HepG2 (cell line): ENCODE data around the gene BIRC7. TPM values are rescaled to one million over a fixed set of nuclear protein-coding genes. Genes with fewer than 3 reads are reported as not detected.
A peak's percentile ranks its signal among the peaks of the same experiment; 100 is the strongest.

ENCODE experiments used
- ATF1 ChIP-seq: IDR thresholded peaks from 2 replicates; pipeline ENCODE4 v1.6.1; 2016; ENCODE audit warnings: mild to moderate bottlenecking, control low read depth
- KLF15 ChIP-seq: sonication (generic); formaldehyde crosslinking; IDR thresholded peaks from 2 replicates; pipeline ENCODE4 v1.8.1; 2023; ENCODE audit warnings: borderline replicate concordance, mild to moderate bottlenecking, inconsistent platforms, missing genetic modification reagents, mixed read lengths
- MBNL3 ChIP-seq: fragments of 250-450 bp; sonication (Bioruptor Pico); conservative IDR thresholded peaks from 2 replicates; pipeline ENCODE4 v1.8.0; 2022; ENCODE audit warnings: mild to moderate bottlenecking, inconsistent platforms
- RFX5 ChIP-seq: IDR thresholded peaks from 2 replicates; pipeline ENCODE4 v1.6.1; 2011; ENCODE audit warnings: low read depth, low read length, improper control_type of control experiment
- RNF2 ChIP-seq: fragments of 450-650 bp; conservative IDR thresholded peaks from 2 replicates; pipeline ENCODE4 v1.6.1; 2016; ENCODE audit warnings: low read depth
- TGIF2 ChIP-seq: IDR thresholded peaks from 2 replicates; pipeline ENCODE4 v1.6.1; 2016; ENCODE audit warnings: control low read depth, missing compliant biosample characterization
- ZC3H4 ChIP-seq: sonication (generic); formaldehyde crosslinking; IDR thresholded peaks from 2 replicates; pipeline ENCODE4 v1.4.0; 2020; ENCODE audit warnings: missing genetic modification reagents, borderline replicate concordance
- ZFP41 ChIP-seq: sonication (generic); formaldehyde crosslinking; IDR thresholded peaks from 2 replicates; pipeline ENCODE4 v1.4.0; 2020; ENCODE audit warnings: mild to moderate bottlenecking, missing genetic modification reagents, borderline replicate concordance
- ZNF382 ChIP-seq: sonication (generic); formaldehyde crosslinking; IDR thresholded peaks from 2 replicates; pipeline ENCODE4 v1.5.0; 2020; ENCODE audit warnings: missing genetic modification reagents, mild to moderate bottlenecking, borderline replicate concordance
- ZNF562 ChIP-seq: sonication (generic); formaldehyde crosslinking; IDR thresholded peaks from 2 replicates; pipeline ENCODE4 v1.8.0; 2022; ENCODE audit warnings: missing genetic modification reagents, borderline replicate concordance
- ZNF616 ChIP-seq: sonication (generic); formaldehyde crosslinking; IDR thresholded peaks from 2 replicates; pipeline ENCODE4 v1.5.0; 2020; ENCODE audit warnings: low read depth, mild to moderate bottlenecking, missing genetic modification reagents
- ZNF75D ChIP-seq: sonication (generic); formaldehyde crosslinking; IDR thresholded peaks from 2 replicates; pipeline ENCODE4 v1.8.1; 2023; ENCODE audit warnings: missing genetic modification reagents, mild to moderate bottlenecking, borderline replicate concordance
- ZSCAN25 ChIP-seq: sonication (generic); formaldehyde crosslinking; IDR thresholded peaks from 2 replicates; pipeline ENCODE4 v1.8.0; 2022; ENCODE audit warnings: mild to moderate bottlenecking, missing genetic modification reagents
- polyA plus RNA-seq, 8 experiments: library from polyadenylated mRNA; depleted of rRNA in 3 of 8; stranded (reverse) in 7 of 8; unstranded in 1 of 8; fragments of >200 nt; fragmentation: Illumina TruSeq in 4 of 8; extraction: Trizol in 4 of 8; gene quantifications; 2 replicates each; pipeline versions ENCODE4 v1.2.1 to v1.2.3, GENCODE V29; 2011 to 2016; ENCODE audit warnings: low read depth in 4 of 8, missing spikeins in 1 of 8, mixed read lengths in 1 of 8; ENCODE audit not compliant: insufficient read depth in 1 of 8
- total RNA-seq, 5 experiments: library from RNA; depleted of rRNA; stranded (reverse); fragments of >200 nt; fragmentation: Illumina TruSeq; extraction: Trizol; gene quantifications; 2 replicates each; pipeline ENCODE4 v1.2.3, GENCODE V29; 2016; ENCODE audit warnings: low read depth in 1 of 5
- TF ChIP-seq, protein P1 (sequence below): sonication (generic); formaldehyde crosslinking; conservative IDR thresholded peaks from 2 replicates; pipeline ENCODE4 v1.4.0; 2020; ENCODE audit warnings: missing genetic modification reagents
- TF ChIP-seq, protein P2 (sequence below): sonication (generic); formaldehyde crosslinking; IDR thresholded peaks from 2 replicates; pipeline ENCODE4 v1.9.0; 2022; ENCODE audit warnings: low read depth, missing genetic modification reagents
- TF ChIP-seq, protein P3 (sequence below): sonication (generic); formaldehyde crosslinking; IDR thresholded peaks from 2 replicates; pipeline ENCODE4 v1.4.0; 2020; ENCODE audit warnings: mild to moderate bottlenecking, missing genetic modification reagents

The BIRC7 gene
- total and polyA plus RNA-seq, 2 of the 13 experiments (the other 11 are each of a cell fraction or from before 2014, with no cell fraction given), result 0.27 to 5.1 TPM

DNA sequence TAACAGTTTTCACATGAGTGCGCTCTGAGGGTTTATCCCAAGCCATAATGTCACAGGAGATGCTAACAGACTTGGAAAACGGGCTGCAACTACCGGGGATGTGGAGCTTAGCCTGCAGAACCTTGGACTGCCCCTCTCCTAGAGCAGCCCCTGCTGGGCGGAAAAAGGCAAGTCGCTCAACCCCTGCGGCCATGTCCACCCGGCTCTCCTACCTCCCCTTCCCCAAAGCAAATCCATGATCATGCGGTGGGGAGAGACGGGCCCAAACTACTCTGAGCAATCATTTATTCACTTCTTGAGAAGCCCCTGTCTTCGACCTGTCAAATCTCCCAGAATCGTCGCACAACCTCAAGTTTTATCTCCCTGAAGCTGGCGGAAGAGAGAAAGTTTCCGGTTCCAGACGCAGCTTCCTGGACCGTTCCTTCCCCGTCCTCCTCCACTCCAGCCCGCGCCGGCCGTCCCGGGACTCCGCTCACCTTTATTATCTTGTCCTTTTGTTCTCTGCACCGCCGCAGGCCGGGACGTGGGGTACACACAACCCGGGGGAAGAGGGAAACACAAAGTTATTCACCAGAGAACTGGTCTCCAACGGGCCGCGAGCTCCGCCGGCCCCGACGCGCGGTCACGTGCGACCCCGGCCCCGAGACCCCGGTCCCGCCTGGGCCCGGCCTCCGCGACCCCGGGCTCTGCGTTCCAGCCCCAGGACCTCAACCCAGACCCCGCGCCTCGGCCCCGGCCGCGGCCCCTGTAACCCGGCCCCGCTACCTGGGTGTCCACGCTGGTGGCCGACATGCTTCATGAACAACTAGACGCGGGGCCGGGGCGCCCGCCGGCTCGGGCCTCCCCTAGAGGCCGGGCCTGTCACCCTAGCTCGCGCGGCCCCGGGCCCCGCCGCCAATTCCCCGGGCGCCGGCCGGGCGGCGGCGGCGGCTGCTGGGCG lies 20.3 kb upstream of the BIRC7 start (continued):
- TF ChIP-seq, protein P1, sequence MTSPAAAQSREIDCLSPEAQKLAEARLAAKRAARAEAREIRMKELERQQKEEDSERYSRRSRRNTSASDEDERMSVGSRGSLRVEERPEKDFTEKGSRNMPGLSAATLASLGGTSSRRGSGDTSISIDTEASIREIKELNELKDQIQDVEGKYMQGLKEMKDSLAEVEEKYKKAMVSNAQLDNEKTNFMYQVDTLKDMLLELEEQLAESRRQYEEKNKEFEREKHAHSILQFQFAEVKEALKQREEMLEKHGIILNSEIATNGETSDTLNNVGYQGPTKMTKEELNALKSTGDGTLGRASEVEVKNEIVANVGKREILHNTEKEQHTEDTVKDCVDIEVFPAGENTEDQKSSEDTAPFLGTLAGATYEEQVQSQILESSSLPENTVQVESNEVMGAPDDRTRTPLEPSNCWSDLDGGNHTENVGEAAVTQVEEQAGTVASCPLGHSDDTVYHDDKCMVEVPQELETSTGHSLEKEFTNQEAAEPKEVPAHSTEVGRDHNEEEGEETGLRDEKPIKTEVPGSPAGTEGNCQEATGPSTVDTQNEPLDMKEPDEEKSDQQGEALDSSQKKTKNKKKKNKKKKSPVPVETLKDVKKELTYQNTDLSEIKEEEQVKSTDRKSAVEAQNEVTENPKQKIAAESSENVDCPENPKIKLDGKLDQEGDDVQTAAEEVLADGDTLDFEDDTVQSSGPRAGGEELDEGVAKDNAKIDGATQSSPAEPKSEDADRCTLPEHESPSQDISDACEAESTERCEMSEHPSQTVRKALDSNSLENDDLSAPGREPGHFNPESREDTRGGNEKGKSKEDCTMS (CRISPR knock-in tag), result no peak
- TF ChIP-seq ZNF75D (CRISPR knock-in tag), result no peak
- TF ChIP-seq ZC3H4 (CRISPR knock-in tag), result no peak
- TF ChIP-seq ZSCAN25 (CRISPR knock-in tag), result no peak; the same call in 1 of the 2 replicates
- no peak for TF ChIP-seq TGIF2 (CRISPR knock-in tag)
- TF ChIP-seq ZNF616 (CRISPR knock-in tag), result no peak
- TF ChIP-seq ZFP41, result no peak; the same call in 1 of the 2 replicates
- no peak for TF ChIP-seq KLF15 (CRISPR knock-in tag)
- TF ChIP-seq ATF1, result no peak
- no peak for TF ChIP-seq ZNF562 (CRISPR knock-in tag)
- no peak for TF ChIP-seq MBNL3 (CRISPR knock-in tag)
- TF ChIP-seq, protein P2, sequence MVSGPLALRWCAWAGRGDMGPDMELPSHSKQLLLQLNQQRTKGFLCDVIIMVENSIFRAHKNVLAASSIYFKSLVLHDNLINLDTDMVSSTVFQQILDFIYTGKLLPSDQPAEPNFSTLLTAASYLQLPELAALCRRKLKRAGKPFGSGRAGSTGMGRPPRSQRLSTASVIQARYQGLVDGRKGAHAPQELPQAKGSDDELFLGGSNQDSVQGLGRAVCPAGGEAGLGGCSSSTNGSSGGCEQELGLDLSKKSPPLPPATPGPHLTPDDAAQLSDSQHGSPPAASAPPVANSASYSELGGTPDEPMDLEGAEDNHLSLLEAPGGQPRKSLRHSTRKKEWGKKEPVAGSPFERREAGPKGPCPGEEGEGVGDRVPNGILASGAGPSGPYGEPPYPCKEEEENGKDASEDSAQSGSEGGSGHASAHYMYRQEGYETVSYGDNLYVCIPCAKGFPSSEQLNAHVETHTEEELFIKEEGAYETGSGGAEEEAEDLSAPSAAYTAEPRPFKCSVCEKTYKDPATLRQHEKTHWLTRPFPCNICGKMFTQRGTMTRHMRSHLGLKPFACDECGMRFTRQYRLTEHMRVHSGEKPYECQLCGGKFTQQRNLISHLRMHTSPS (CRISPR knock-in tag), result no peak
- TF ChIP-seq RNF2, result no peak
- no peak for TF ChIP-seq ZNF382 (CRISPR knock-in tag)
- TF ChIP-seq RFX5, result peak; percentile 45; the same call in 1 of the 2 replicates
- TF ChIP-seq, protein P3, sequence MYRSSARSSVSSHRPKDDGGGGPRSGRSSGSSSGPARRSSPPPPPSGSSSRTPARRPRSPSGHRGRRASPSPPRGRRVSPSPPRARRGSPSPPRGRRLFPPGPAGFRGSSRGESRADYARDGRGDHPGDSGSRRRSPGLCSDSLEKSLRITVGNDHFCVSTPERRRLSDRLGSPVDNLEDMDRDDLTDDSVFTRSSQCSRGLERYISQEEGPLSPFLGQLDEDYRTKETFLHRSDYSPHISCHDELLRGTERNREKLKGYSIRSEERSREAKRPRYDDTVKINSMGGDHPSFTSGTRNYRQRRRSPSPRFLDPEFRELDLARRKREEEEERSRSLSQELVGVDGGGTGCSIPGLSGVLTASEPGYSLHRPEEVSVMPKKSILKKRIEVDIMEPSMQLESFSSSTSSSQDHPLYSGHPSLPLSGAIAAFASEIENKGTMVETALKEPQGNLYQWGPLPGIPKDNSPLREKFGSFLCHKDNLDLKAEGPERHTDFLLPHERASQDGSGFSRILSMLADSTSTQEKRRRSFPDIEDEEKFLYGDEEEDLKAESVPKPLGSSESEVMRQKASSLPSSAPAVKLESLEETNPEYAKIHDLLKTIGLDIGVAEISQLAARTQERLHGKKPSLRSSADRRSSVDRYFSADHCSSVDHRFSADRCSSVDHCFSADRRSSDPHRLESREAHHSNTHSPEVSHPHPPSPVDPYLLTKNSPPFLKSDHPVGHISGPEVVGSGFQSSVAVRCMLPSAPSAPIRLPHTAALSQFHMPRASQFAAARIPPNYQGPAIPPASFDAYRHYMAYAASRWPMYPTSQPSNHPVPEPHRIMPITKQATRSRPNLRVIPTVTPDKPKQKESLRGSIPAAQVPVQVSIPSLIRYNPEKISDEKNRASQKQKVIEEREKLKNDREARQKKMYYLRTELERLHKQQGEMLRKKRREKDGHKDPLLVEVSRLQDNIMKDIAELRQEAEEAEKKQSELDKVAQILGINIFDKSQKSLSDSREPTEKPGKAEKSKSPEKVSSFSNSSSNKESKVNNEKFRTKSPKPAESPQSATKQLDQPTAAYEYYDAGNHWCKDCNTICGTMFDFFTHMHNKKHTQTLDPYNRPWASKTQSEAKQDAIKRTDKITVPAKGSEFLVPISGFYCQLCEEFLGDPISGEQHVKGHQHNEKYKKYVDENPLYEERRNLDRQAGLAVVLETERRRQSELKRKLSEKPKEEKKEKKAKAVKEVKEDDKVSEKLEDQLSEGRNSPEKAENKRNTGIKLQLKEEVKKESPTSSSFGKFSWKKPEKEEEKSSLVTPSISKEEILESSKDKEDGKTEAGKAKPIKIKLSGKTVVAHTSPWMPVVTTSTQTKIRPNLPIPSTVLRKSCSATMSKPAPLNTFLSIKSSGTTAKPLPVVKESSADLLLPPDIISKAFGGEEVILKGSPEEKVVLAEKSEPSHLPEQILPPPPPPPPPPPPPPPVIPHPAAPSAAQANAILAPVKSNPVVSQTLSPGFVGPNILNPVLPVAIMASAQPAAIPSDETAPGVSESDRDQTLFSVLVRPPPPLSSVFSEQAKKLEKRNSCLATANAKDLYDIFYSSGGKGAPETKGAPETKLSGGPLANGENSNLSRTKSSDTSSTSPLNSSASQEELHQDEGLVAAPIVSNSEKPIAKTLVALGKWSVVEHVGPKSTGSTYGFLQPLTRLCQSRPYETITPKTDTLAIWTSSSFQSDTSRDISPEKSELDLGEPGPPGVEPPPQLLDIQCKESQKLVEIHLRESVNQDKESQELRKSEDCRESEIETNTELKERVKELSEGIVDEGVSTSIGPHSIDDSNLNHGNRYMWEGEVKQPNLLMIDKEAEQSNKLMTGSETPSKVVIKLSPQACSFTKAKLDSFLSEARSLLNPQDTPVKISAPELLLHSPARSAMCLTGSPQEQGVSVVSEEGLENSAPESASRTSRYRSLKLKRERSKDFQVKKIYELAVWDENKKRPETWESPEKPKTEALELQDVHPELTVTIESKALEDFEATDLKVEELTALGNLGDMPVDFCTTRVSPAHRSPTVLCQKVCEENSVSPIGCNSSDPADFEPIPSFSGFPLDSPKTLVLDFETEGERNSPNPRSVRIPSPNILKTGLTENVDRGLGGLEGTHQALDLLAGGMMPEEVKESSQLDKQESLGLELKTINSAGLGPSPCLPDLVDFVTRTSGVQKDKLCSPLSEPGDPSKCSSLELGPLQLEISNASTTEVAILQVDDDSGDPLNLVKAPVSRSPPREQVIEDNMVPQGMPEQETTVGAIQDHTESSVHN (CRISPR knock-in tag), result no peak
